G401.6 (cell line): Measurements from ENCODE around the gene NNAT.
"Not testable (repeated sequence)": the region's sequence is repeated elsewhere in the genome, so short reads cannot be mapped to it uniquely, and the experiment has no call there.

Experiments used
- FAIRE-seq: peaks from 2 replicates; lab custom pipeline; 2012; peaks lifted over from hg19 to GRCh38; lab: Jason Lieb, UNC

Gene NNAT

GRCh38 chr20:37524859-37525708 is 4.0 kb downstream of the NNAT start:
- FAIRE-seq, result no peak

- FAIRE-seq, result no peak
These were observed 4.8 kb downstream of the NNAT start for GRCh38 chr20:37525810-37526209.

GRCh38 chr20:37526238-37526838 is 5.3 kb downstream of the NNAT start:
- FAIRE-seq, result no peak

GRCh38 chr20:37526839-37527637 is 6.0 kb downstream of the NNAT start:
- FAIRE-seq, result no peak

GRCh38 chr20:37527638-37528445 is 6.8 kb downstream of the NNAT start, which contains the start of gene BLCAP:
Gene BLCAP (minus strand): TSS chr20:37527876. CDS start chr20:37519174, 8,702 bp downstream.
- FAIRE-seq, result no peak

GRCh38 chr20:37528446-37529213 is 7.6 kb downstream of the NNAT start:
- FAIRE-seq, result no peak

GRCh38 chr20:37529214-37529967 is 8.3 kb downstream of the NNAT start:
- no peak for FAIRE-seq

GRCh38 chr20:37529968-37530600 is 9.0 kb downstream of the NNAT start:
- no peak for FAIRE-seq

- FAIRE-seq, result no peak
These were observed 9.6 kb downstream of the NNAT start for GRCh38 chr20:37530696-37531095.

GRCh38 chr20:37531856-37532255 is 10.8 kb downstream of the NNAT start:
- no peak for FAIRE-seq

- FAIRE-seq, result no peak
These were observed 12.2 kb downstream of the NNAT start for GRCh38 chr20:37533154-37533715.

GRCh38 chr20:37534401-37535157 is 13.5 kb downstream of the NNAT start:
- peak; percentile 83 for FAIRE-seq

- FAIRE-seq, result no peak
These were observed 14.5 kb downstream of the NNAT start for GRCh38 chr20:37535443-37536132.

GRCh38 chr20:37537505-37537904 is 16.5 kb downstream of the NNAT start:
- FAIRE-seq, result no peak

- FAIRE-seq, result no peak
These were observed 17.0 kb downstream of the NNAT start for GRCh38 chr20:37538003-37538402.

GRCh38 chr20:37539424-37539823 is 18.4 kb downstream of the NNAT start:
- FAIRE-seq, result no peak

- FAIRE-seq, result no peak
These were observed 19.0 kb downstream of the NNAT start for GRCh38 chr20:37540001-37540400.

- FAIRE-seq, result not testable (repeated sequence)
These were observed 19.8 kb downstream of the NNAT start for GRCh38 chr20:37540838-37541237.
